HG03135 (cell line): ENCODE results near the gene ARF1.

ENCODE experiments used
- ATAC-seq: cut with Tn5 transposase; IDR thresholded peaks from one replicate; pipeline ENCODE4 v1.9.1; 2021; ENCODE audit warnings: mild to moderate bottlenecking, moderate library complexity; ENCODE audit not compliant: unreplicated experiment

The ARF1 gene

GRCh38 chr1:228084797-228085196 lies 2.3 kb downstream of the ARF1 start:
- ATAC-seq = no peak

- no peak for ATAC-seq
These were observed 2.9 kb downstream of the ARF1 start for GRCh38 chr1:228085287-228085951.

GRCh38 chr1:228087771-228088251 lies 5.3 kb downstream of the ARF1 start:
- no peak for ATAC-seq

GRCh38 chr1:228088586-228089498 lies 6.3 kb downstream of the ARF1 start:
- no peak for ATAC-seq

- no peak for ATAC-seq
These were observed 7.2 kb downstream of the ARF1 start for GRCh38 chr1:228089519-228090380.

- no peak for ATAC-seq
These were observed 8.1 kb downstream of the ARF1 start for GRCh38 chr1:228090613-228091081.

- no peak for ATAC-seq
These were observed 8.6 kb downstream of the ARF1 start for GRCh38 chr1:228091084-228091483.

GRCh38 chr1:228092342-228093049 lies 10.0 kb downstream of the ARF1 start:
- ATAC-seq = no peak

GRCh38 chr1:228093050-228093906 lies 10.8 kb downstream of the ARF1 start:
- no peak for ATAC-seq

- no peak for ATAC-seq
These were observed 12.0 kb downstream of the ARF1 start for GRCh38 chr1:228094432-228095016.

- ATAC-seq = no peak
These were observed 12.7 kb downstream of the ARF1 start for GRCh38 chr1:228095161-228095560.

GRCh38 chr1:228095938-228096337 lies 13.4 kb downstream of the ARF1 start:
- ATAC-seq = no peak

- no peak for ATAC-seq
These were observed 14.2 kb downstream of the ARF1 start for GRCh38 chr1:228096416-228097332.

GRCh38 chr1:228097333-228098081 lies 15.0 kb downstream of the ARF1 start:
- no peak for ATAC-seq

- ATAC-seq = no peak
These were observed 15.9 kb downstream of the ARF1 start for GRCh38 chr1:228098323-228098931.

- no peak for ATAC-seq
These were observed 16.8 kb downstream of the ARF1 start for GRCh38 chr1:228099331-228099732.
